Ishikawa (cell line): ENCODE measurements around the gene WDR18.

Experiments used
- CREB1 ChIP-seq: IDR thresholded peaks from 2 replicates; pipeline ENCODE4 v1.6.1; 2012; ENCODE audit warnings: low read depth
- MAX ChIP-seq: IDR thresholded peaks from 2 replicates; pipeline ENCODE4 v1.6.1; 2012
- TAF1 ChIP-seq: IDR thresholded peaks from 2 replicates; pipeline ENCODE4 v1.6.1; 2012; ENCODE audit warnings: low read depth, mild to moderate bottlenecking
- TCF12 ChIP-seq: IDR thresholded peaks from 2 replicates; pipeline ENCODE4 v1.6.1; 2012; ENCODE audit warnings: low read depth
- YY1 ChIP-seq: IDR thresholded peaks from 2 replicates; pipeline ENCODE4 v1.6.1; 2012; ENCODE audit warnings: low read depth
- TF ChIP-seq, protein P1 (sequence below): IDR thresholded peaks from 2 replicates; pipeline ENCODE4 v1.6.1; 2012; ENCODE audit warnings: low read depth, mild to moderate bottlenecking

- TF ChIP-seq MAX: no peak
- TF ChIP-seq, protein P1, sequence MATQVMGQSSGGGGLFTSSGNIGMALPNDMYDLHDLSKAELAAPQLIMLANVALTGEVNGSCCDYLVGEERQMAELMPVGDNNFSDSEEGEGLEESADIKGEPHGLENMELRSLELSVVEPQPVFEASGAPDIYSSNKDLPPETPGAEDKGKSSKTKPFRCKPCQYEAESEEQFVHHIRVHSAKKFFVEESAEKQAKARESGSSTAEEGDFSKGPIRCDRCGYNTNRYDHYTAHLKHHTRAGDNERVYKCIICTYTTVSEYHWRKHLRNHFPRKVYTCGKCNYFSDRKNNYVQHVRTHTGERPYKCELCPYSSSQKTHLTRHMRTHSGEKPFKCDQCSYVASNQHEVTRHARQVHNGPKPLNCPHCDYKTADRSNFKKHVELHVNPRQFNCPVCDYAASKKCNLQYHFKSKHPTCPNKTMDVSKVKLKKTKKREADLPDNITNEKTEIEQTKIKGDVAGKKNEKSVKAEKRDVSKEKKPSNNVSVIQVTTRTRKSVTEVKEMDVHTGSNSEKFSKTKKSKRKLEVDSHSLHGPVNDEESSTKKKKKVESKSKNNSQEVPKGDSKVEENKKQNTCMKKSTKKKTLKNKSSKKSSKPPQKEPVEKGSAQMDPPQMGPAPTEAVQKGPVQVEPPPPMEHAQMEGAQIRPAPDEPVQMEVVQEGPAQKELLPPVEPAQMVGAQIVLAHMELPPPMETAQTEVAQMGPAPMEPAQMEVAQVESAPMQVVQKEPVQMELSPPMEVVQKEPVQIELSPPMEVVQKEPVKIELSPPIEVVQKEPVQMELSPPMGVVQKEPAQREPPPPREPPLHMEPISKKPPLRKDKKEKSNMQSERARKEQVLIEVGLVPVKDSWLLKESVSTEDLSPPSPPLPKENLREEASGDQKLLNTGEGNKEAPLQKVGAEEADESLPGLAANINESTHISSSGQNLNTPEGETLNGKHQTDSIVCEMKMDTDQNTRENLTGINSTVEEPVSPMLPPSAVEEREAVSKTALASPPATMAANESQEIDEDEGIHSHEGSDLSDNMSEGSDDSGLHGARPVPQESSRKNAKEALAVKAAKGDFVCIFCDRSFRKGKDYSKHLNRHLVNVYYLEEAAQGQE: no peak
- no peak for TF ChIP-seq CREB1
- no peak for TF ChIP-seq TCF12
- no peak for TF ChIP-seq YY1
- TF ChIP-seq TAF1: no peak
Observed at GRCh38 chr19:1002600-1002999, 18.5 kb downstream of the WDR18 start.
